Stimulated activated CD4-positive, alpha-beta T cell treated with anti-CD3 and anti-CD28 coated beads, TNF-alpha, amount 100 ng/mL, for 1 hour (primary cell): Measurements from ENCODE around the gene TNFAIP1.

Experiments
- DNase-seq, 3 donors: peaks; one replicate each; pipeline ENCODE4 v3.0.0-alpha.2; 2020; ENCODE audit warnings: low read depth in 3 of 3, low spot score in 1 of 3

TNFAIP1 gene

DNA sequence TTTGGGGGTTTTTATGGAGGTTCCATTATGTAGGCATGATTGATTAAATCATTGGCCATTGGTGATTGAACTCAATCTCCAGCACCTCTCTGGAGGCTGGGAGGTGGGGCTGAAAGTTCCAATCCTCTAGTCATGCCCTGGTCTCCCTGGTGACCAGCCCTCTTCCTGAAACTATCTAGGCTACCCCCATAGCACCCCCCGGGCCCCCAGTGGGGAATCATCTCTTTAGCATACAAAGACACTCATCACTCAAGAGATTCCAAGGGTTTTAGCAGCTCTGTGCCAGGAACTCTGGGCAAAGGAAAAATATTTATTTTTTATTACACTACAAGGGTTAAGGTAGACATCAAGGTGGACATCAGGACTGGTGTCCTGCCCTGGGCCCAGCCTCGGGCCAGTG, 59.9 kb downstream of the TNFAIP1 start:
- no peak for DNase-seq

GRCh38 chr17:28395968-28396367, 60.4 kb downstream of the TNFAIP1 start:
- no peak for DNase-seq
